Right lobe of liver (tissue), 4 donors: ENCODE results near the gene CHN1.

Experiments used
- CTCF ChIP-seq, 4 donors: fragments of 200-600 bp in 3 of 4; fragments of 450-650 bp in 1 of 4; IDR thresholded peaks; one replicate each; pipeline versions ENCODE4 v1.5.1 to v1.8.0; 2016 to 2022; ENCODE audit warnings: antibody characterized with exemption in 4 of 4, mild to moderate bottlenecking in 2 of 4
- POLR2A ChIP-seq: fragments of 450-650 bp; IDR thresholded peaks from one replicate; pipeline ENCODE4 v1.6.1; 2017; ENCODE audit warnings: antibody characterized with exemption, mild to moderate bottlenecking
- donor health status: DM: no; HTN: no; CAD: no.
- donor health status: DM: no; HTN: no; CAD: no.
- donor health status: DM: no; HTN: yes; CAD: no.

GRCh38 chr2:174919947-174920595 lies 85.1 kb downstream of the CHN1 start:
- no peak for TF ChIP-seq CTCF (IDR thresholded peaks at IDR 0.05)
- no peak for TF ChIP-seq POLR2A
